HG03571 (cell line): ENCODE results near the gene MMD.
"Not testable (repeated sequence)": the region's sequence is repeated elsewhere in the genome, so short reads cannot be mapped to it uniquely, and the experiment has no call there.

Experiments
- ATAC-seq: cut with Tn5 transposase; IDR thresholded peaks from one replicate; pipeline ENCODE4 v1.9.1; 2021; ENCODE audit not compliant: unreplicated experiment

Gene MMD

DNA sequence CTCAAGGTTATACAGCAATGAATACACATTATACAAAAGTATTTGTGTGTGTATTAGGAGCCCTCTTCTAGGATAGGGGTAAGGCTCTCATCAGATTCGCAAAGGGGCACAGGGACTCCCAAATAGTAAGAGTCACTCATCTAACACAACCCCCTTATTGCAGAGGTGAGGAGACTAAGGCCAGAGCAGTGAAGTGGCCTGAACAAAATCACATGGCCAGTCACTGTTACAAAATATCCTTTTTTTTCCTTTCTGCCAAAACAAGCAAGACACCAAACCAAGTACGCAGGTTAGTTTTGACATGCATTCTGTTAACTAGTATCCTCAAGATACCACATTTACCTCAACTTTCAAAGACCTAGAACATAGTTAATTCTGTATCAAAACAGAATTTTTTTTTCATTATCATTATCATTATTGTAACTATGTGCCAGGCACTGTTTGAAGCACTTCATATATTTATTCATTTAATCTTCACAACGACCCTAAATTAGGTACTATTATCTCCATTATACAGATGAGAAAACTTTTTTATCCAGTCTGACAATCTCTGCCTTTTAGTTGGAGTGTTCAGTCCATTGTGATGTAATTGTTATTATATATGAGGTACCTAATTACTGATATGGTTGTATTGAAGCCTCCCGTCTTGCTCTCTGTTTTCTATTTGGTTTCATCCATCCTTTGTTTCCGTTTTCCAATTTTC lies 25.7 kb downstream of the MMD start:
- no peak for ATAC-seq

DNA sequence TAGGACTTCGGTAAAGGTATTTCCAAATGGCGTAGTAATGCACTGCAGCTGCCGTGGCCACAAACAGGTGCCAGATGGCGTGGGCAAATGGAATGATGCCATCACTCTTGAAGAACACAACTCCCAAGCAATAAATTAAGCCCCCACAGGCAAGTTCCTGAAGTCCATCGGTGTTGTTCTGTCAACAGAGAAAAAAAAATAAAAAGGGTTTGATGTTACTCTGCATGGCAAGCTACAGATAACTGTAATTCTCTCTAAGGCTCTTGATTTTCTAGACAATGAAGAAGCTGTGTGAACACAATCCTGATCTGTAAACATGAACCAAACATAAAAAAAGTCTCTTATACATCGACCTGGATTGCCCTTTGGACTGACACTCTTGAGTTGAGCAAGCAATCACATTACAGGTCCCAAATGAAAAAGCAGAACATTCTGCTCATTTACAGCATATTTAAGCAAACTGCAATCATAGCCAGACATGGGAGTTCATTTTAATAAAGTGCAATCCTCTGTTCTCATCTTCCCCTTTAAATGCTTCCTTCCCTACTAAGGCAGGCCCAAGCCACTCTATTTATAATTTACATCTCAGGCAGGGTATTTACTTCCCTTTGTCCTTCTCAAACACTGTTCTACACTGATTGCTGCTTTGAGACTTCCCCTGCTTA lies 27.1 kb downstream of the MMD start:
- ATAC-seq: no peak

DNA sequence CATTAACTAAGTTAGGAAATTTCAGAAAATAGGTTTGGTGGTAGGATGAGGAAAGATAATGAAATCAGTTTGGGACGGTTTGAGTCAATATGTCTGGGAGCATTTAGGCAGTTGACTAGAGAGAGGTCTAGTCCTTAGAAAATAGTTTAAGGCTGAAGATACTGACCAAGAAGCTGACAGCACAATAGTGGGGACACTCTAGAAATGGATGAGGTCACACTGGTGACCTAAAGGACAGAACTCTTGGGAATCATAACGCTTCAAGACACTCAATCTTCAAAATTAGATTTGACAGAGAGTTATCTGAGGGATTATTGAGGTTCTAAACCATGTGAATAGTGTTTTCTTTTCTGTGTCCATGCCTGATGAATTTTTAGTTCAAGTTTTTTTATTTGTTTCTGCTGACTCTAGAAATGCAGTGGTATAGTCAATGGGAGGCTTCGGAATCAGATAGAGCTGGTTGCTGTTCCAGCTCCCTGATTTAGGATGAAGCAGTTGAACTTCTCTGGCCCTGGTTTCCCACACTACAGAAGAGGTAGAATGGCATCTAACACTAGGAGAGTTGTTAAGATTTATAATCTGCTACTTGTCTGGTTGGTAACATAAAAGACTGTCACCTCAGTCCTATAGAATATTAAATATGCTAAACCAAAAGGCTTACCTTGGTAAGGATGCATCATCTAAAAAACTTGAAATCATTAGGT lies 29.7 kb downstream of the MMD start:
- ATAC-seq: no peak

DNA sequence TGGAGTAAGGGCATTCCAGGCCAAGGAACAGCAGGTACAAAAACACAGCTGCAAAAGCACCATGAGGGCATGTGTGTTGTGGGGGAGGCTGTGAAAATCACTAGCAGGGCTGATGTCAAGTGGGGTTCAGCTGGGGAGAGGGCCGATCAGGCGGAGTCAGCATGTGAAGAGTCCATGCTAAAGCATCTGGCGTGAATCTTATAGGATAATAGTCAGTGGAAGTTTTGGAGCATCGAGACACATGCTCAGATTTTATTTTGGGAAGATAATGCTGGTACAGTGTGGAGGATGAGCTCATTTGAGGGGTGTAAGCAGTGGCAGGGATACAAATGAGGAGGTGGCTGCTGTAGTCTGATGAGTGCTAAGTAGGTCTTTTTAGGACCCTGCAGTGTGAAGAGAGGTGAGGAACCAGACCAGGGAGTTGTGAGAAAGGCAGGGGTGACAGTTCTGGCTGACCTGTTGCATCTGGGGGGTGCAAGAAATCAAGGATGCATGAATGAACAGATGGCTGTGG lies 30.3 kb downstream of the MMD start:
- no peak for ATAC-seq

DNA sequence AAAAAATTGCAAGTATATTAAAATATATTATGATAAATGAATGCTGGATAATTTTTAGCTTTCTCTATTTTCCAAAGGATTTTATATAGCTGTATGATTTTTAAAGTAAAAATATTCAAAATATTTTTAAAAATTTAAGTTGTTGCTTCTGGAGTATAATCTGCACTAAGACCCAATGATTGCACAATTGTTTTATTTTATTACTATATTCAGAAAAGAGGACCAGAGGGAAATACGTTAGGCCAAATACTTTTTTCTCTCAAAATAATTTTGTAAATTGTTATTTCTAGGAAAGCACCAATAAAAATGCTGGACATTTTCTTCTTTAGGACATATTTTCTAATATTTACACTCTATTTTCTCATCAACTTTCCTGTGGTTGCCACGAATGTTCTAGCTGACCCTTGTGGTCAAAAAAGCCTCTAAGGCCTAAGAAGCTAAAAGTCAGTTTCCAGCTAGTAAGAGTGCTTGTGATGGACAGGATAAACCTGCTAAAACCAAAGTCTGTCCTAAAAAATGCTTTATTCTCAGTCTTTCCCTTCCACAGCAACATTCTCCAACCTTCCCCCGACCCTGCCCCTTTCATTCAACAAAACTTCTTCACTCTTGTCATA lies 31.2 kb downstream of the MMD start:
- ATAC-seq: no peak

DNA sequence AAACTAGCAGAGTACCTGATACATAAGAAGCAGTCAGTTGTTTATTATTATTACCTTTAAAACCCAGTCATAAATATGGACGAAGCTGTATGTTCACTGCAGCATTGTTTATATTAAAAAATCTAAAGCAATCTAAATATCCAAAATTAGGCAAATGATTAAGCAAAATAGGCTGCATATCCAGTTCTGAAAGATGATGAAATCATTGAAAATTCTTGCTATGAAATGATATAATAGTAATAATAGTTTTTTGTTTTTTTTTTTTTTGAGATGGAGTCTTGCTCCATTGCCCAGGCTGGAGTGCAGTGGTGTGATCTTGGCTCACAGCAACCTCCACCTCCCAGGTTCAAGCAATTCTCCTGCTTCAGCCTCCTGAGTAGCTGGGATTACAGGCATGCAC lies 31.9 kb downstream of the MMD start:
- not testable (repeated sequence) for ATAC-seq

DNA sequence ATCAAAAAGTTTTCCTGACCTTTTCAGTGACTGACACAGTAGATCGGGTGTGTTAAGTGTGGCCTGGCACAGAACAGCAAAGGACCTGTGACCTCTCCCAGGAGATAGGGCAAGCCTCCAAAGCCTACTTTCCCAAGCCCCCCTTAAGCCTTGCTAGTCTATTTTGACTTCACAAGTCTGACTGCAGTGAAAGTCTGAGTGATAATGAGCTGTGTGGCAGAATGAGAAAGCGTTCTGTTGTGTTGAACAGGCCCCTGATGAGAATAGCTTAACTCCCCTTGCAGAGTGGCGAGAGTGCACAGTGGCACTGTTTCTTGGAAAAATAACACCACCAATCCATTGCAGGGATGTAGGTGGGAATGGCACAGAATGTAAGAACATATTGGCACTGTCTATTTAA lies 32.8 kb downstream of the MMD start:
- no peak for ATAC-seq

DNA sequence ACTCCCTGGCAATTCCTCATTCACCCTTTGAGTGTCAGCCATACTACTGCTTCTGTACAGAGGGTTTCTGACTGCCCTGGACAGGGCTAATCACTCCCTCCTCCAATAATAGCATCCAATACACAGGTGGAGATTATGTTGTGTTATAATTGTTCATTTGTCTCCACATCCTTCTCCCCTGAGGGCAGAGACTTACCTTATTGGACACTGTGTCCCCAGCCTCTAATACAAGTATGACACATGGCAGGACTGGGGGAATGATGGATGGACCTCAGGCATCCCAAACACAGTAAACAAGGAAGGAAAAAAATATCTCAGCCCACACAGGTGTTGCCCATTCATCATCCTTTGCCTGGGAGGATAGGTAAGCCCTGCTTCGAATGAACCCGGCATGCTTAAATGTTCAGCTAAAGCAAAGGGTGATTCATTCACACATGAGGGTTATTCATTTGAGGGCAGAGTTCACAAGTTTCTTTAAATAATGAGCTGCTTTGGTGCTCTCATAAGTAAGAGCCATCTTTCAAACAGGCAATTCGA lies 34.8 kb downstream of the MMD start:
- ATAC-seq: no peak

DNA sequence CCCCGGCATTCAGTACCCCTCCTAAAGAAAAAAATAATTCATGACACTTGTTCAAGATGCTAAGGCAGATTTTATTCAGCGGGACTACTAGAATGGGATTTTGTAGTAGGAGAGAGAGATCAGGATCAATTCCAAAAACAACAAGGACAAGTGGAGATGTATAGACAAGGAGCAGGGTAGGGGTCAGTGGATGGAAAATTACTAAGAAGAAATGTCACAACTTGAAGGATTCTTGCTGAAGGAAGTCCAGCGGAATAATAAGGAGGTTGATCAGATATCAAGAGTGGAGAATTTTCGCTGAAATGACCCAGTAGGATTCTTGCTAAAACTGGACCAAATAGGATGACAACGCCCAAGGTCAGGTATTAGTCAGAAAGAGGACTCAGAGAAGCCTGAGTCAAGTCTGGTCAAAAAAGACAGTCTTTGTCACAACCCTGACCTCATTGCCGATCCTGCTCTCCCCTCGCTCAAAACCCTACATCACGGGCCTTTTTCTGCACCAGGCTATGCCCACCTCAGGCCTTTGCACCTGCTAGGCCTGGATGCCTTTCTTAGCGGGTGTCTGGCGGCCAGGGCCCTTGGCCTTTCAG lies 36.9 kb downstream of the MMD start:
- ATAC-seq: no peak

DNA sequence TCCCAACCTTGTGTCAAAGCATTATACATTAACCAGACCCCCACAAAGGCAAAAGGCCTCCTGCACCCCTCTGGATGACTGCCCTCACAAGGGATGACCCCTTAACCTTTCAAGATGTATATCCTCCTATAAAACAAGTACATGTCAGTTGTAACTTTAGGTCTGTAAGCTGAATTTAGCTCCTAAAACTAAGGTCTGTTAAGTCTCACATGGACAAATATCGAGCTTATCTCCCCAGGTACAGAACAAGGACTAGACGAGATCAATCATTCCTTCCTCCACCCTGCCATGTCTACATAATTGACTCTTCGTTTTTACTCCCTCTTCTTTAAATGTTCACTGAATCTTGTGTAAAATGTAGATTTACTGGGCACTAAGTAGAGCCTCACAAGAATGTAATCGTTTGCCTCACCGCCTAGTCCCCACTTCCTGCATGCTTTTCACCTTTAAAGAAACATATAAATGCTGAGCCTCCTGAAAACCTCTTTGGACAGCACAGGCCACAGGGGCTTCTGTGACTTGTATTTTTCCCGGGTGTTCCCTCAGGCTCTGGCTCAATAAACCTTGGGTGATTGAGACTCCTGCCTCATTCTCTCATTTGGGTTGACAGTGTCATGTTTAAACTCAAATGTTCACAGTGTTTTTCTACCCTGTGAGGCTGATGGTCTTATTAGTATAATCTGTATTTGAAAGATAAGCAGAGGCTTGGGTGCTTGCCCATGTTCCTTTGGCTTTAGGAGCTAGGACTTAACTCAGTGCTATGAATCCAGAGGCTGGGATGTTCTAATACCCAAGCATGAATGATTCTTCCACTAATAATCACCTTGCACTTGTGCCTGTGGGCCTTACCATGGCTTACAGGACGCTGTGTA lies 37.6 kb downstream of the MMD start:
- ATAC-seq: no peak

DNA sequence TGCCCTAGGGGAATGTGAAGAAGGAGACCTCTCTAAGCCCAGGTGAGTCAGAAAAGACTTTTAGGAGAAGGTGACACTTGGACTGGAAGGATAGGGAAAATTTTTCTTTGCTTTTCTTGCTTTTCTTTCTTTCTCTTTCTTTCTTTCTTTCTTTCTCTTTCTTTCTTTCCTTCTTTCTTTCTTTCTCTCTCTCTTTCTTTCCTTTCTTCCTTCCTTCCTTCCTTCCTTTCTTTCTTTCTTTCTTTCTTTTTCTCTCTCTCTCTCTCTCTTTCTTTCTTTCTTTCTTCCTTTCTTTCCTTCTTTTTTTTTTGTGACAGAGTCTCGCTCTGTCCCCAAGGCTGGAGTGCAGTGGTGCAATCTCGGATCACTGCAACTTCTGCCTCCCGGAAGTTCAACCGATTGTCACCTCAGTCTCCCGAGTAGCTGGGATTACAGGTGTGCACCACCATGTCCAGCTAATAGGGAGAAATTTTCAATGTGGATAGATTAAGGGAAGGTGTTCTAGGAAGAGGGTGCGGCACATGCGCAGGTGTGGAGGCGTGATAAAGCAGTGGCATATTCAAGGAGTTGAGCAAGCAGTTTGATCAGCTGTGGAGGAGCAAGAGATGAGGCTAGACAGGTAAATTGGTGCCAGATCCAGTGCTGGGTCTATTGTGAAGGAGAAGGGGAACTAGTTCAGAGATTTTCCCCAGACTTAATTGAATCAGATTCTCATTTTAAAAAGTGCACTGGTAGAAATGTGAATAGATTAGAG lies 40.4 kb downstream of the MMD start:
- no peak for ATAC-seq

DNA sequence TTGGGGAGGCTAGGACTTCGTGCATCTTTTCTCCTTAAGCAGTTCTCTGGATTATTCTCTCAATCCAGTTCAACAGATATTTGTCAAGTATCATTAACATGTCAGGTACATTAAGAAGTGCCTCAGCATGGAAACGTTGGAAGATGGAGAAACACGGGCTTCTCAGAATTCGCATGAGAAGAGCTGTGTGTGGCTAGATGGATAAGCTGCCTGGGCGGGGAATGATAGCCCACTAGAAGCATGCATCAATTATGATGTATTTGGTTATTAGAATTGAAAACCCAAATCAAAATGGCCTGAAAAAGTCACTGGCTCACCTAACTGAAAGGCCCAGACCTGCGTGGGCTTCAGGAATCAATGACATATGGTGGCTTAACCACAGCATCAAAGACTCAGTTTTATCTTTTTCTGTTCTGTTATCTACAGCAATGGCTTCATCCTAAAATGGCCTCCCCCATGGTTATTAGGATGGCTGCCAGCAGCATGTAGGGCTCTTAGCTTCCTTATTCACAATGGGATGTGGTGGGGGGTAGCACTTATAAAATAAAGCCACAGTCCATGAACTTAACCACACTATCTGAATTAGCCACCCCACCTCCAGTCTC lies 43.9 kb downstream of the MMD start:
- no peak for ATAC-seq

DNA sequence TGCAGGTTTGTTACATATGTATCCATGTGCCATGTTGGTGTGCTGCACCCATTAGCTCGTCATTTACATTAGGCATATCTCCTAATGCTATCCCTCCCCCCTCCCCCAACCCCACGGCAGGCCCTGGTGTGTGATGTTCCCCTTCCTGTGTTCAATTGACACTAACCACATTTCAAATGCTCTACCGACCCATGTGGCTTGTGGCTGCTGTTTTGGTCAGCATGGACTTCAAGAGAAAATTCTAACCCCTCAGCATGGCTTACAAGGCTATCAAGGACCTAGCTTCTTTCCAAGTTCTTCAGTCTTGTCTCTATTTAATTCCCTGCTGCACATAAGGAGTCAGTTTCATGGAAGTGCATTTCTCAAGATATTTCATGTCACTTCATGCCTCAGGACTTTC lies 52.9 kb downstream of the MMD start:
- no peak for ATAC-seq

DNA sequence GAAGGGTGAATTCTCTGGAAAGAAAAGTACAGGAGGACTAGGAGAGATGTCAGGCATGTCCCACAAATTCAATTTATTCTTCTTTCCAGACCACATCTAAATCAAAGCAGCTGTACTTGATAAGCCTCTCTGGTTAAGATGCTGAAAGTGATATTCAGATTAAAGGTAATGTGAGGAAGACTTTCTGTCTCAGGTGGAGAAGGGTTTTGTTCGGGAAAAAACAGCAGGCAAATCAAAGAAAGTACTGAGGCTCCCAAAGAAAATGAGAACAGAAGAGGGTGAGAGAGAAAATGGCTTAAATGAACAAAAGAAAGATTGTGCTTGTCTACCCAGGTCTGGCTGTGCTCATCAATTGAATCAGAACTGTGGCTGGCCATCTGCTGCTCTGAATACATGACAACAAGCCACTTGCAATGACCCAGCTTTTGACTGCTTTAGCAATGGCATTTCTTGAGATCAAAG lies 55.6 kb downstream of the MMD start:
- no peak for ATAC-seq

DNA sequence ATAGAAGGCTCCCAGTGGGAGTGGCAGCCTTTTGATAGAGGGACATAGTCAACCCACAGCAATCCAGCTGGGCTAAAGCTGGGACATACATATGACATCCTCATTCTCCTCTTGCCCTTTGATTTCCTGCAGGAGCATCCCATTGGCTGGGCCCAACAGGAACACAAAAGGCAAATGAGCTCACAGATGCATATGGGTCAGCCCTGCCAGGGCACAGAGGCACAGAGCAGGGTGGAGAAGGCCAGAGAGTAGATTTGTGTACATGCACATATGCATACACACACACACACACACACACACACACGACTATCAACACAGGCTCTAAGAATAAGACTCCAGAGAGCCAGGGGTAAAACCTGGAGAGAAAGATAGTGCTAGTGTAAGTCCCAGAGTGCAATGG lies 58.6 kb downstream of the MMD start:
- no peak for ATAC-seq

DNA sequence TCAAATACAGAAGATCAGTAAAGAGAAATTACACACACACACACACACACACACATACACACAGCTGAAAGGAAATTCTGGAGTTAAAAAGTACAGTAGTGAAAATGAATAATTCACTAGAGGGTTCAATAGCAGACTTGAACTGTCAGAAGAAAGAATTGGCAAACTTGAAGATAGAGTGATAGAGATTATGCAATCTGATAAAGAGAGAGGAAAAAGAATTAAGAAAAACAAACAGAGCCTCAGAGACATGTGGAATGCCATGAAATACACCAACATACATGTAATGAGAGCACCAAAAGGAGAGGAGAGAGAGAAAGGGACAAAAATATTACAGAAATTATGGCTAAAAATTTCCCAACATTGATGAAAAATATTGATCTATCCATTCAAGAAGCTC lies 60.7 kb downstream of the MMD start:
- no peak for ATAC-seq

DNA sequence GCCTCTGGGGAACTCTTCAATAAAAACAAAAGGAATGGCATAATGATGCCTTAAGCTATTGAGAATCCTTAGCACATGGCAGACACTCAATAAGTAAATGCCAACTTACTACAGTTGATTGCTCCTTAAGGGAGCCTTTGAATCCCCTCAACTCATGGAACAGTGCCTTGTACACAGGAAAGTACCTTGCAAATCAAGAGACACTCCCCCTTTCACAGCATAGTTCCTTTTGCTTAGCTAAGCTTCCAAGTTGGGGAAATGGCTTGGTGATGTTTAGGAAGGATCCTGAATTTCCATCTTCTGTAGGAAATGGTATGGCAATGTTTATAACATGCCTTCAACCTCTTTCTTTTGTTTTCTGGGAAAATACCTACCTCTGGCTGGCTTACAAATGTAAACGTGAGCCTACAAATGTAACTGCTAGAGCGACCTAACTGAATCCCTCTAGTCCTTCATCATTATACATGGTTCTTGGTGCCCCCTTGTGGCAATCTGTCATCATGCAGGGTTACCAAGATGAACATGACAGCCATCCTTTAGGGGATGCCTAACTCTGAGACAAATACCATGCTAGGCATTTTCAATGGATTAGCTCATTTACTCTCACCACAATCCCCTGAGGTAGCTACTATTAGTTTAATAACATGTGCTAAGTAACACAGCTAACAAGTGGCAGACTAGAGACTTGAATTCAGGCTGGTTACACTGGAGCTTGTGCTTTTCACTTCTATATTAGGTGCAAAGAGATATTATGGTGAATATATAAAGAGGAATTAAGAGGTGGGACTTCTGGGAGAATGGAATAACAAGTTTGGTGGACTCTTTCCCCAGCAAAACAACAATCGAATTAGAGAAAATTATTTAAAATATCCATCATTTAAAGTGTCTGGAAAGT lies 65.0 kb downstream of the MMD start:
- ATAC-seq: peak; percentile 95

DNA sequence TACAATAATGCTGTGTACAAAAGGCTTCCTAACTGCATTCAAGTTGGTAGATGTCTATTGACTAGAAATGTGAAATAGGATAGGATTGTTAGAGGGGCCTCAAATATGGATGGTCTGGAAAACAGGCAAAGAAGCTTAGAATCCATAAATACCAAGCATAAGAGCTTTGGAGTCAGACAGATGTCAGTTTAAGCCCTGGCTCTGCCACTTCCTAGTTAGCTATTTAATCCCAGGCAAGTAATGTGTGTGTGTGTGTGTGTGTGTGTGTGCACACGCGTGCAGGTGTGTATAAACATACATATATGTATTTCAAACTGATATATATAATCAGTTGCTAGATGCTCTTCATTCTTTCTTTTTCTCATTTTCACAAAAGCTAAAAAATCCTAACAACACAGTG lies 66.7 kb downstream of the MMD start:
- no peak for ATAC-seq
